Heart right ventricle (tissue), 16 donors: ENCODE data around the gene PDE7B. TPM values are rescaled to one million over a fixed set of nuclear protein-coding genes. Genes with fewer than 3 reads are reported as not detected.

Experiments
- ATAC-seq, 8 donors: fragments of 200-7000 bp; cut with Tn5 transposase; one replicate each; pipeline ENCODE4 v1.9.1; 2020; ENCODE audit warnings: mild to moderate bottlenecking in 8 of 8, moderate library complexity in 8 of 8, moderate number of reproducible peaks in 1 of 8
- DNase-seq, 2 donors: peaks; one replicate each; pipeline ENCODE4 v3.0.0-alpha.2; 2020
- H3K27ac ChIP-seq, 10 donors: fragments of 200-600 bp; sonication (generic) in 2 of 10; one replicate each; pipeline versions ENCODE4 v1.5.0 to v1.8.0; 2020 to 2022; ENCODE audit warnings: mild to moderate bottlenecking in 3 of 10
- H3K27me3 ChIP-seq, 7 donors: fragments of 200-600 bp; one replicate each; pipeline ENCODE4 v1.8.0; 2021 to 2022; ENCODE audit warnings: mild to moderate bottlenecking in 2 of 7
- H3K36me3 ChIP-seq, 9 donors: fragments of 200-600 bp; sonication (generic) in 1 of 9; one replicate each; pipeline versions ENCODE4 v1.5.0 to v1.8.0; 2020 to 2022; ENCODE audit warnings: mild to moderate bottlenecking in 2 of 9
- H3K4me1 ChIP-seq, 9 donors: fragments of 200-600 bp; sonication (generic) in 1 of 9; one replicate each; pipeline versions ENCODE4 v1.5.0 to v1.8.0; 2020 to 2022; ENCODE audit warnings: mild to moderate bottlenecking in 4 of 9
- H3K4me3 ChIP-seq, 10 donors: fragments of 200-600 bp; sonication (generic) in 2 of 10; one replicate each; pipeline versions ENCODE4 v1.5.0 to v1.8.0; 2020 to 2022; ENCODE audit warnings: mild to moderate bottlenecking in 7 of 10, moderate library complexity in 2 of 10
- H3K9me3 ChIP-seq, 11 donors: fragments of 200-600 bp in 10 of 11; sonication (generic) in 2 of 11; one replicate each; pipeline versions ENCODE4 v1.5.0 to v1.8.0; 2013 to 2022; ENCODE audit warnings: mild to moderate bottlenecking in 2 of 11, control low read depth in 1 of 11, moderate library complexity in 1 of 11
- CTCF ChIP-seq, 9 donors: fragments of 200-600 bp; sonication (generic) in 2 of 9; IDR thresholded peaks; one replicate each; pipeline versions ENCODE4 v1.5.0 to v1.8.0; 2021 to 2022; ENCODE audit warnings: antibody characterized with exemption in 9 of 9, mild to moderate bottlenecking in 5 of 9, moderate library complexity in 1 of 9
- WGBS, 2 donors: extraction: QIAGEN DNeasy Blood & Tissue Kit; methylation state at CpG; one replicate each; pipeline ENCODE4 v1.1.7; 2013; ENCODE audit warnings: inconsistent platforms in 1 of 2; 5-methylcytosine and 5-hydroxymethylcytosine counted together
- intact Hi-C, 10 donors: fragments of 100-400 bp; cut with DNase I; formaldehyde crosslinking; loops; one replicate each; pipeline versions ENCODE4 v1.11.1 to v1.14.2; 2022
- polyA plus RNA-seq, 2 donors: library from polyadenylated mRNA; stranded (reverse); fragments of 200-250 nt; gene quantifications; one replicate each; pipeline ENCODE4 v1.2.3, GENCODE V29; 2013
- total RNA-seq, 10 donors: library from RNA; stranded (reverse); fragmentation: NEBNext Ultra II Directional in 3 of 10; extraction: Animal tissue kit (Norgen Biotek cat#: 25700) in 3 of 10; gene quantifications; one replicate each; pipeline versions ENCODE4 v1.2.1 to v1.2.4, GENCODE V29; 2021 to 2023
- donor health status: Arrhythmogenic right ventricular cardiomyopathy.
- donor health status: ischemic (EF 13 %, LVEDD 7.1; RV severe dilation, severe dysfunction).
- donor health status: healthy with polysubstance abuse.
- donor health status: DM: no; HTN: yes; CAD: no.
- donor health status: DM: no; HTN: no; CAD: no.
- donor health status: ischemic (EF 25% LVEDD 6.9; RV normal size, moderate dysfunction).
- donor health status: ischemic (EF 25% LVEDD 5.7; RV mildly dilated, moderate dysfunction).
- donor health status: healthy.
- donor health status: DM: yes; HTN: yes; CAD: no.
- donor health status: Ischemic cardiomyopathy.
- donor health status: ischemic (EF 35%, LVEDD 5.7; RV mildly dilated, moderate dysfunction).
- donor health status: nonischemic (EF 11% LVEDD 7.7; RV severe dilation, severe dysfunction).
- donor health status: DM: yes; HTN: yes; CAD: no.
- donor health status: PGD.
- donor health status: ischemic (EF 29% LVEDD 5.4; RV normal size, mild dysfunction).
- donor health status: nonischemic (EF 23%, LVEDD 6.1; RV moderate dilation, normal function).

Gene PDE7B
- total and polyA plus RNA-seq, 12 donors, result 3.7 to 19.6 (median 10.8) TPM

- Histone ChIP-seq H3K9me3 (peaks cover 0 to 10% (median 0%) of the 10 kb centered on the region in 11 donors), H3K27me3 (no peaks in the 10 kb centered on the region), H3K4me3 (no peak overlapping the region), H3K36me3 (peaks cover 0 to 86% (median 4%) of the 10 kb centered on the region in 9 donors), H3K4me1 (peaks cover 0 to 46% (median 18%) of the 10 kb centered on the region in 9 donors), H3K27ac (peak overlapping the region in 9 of 10 donors; percentile 0 to 60 (median 31))
- DNase-seq, result peak; percentile 58 to 73
- intact Hi-C loops, result loop anchor here in 3 of 10 donors (5.0 to 10.0 kb wide), 2 partner anchors 121 to 124 kb away; no protein-coding TSS in a partner anchor
- peak; percentile 70 to 94 (median 90) for ATAC-seq
- TF ChIP-seq CTCF (IDR thresholded peaks at IDR 0.05), result peak in 6 of 9 donors; percentile 18 to 69 (median 39)
- WGBS, 2 donors, result 29 to 32% methylated on average over 4 of the region's 4 CpGs
Measured at GRCh38 chr6:136158387-136158821, 306.9 kb downstream of the PDE7B start.

GRCh38 chr6:136158971-136159370 lies 307.5 kb downstream of the PDE7B start:
- peaks cover 0 to 87% (median 4%) of the 10 kb centered on the region in 9 donors for H3K36me3 ChIP-seq
- peaks cover 0 to 10% (median 0%) of the 10 kb centered on the region in 11 donors for H3K9me3 ChIP-seq
- TF ChIP-seq CTCF (IDR thresholded peaks at IDR 0.05), result no peak

GRCh38 chr6:136160250-136160649 lies 308.7 kb downstream of the PDE7B start:
- Histone ChIP-seq H3K9me3 (peaks cover 0 to 10% (median 0%) of the 10 kb centered on the region in 11 donors), H3K4me3 (no peak overlapping the region), H3K27ac (peak overlapping the region in 5 of 10 donors; percentile 6 to 60 (median 50)), H3K27me3 (no peaks in the 10 kb centered on the region), H3K36me3 (peaks cover 0 to 87% (median 4%) of the 10 kb centered on the region in 9 donors), H3K4me1 (peaks cover 0 to 36% (median 11%) of the 10 kb centered on the region in 9 donors)
- no peak for TF ChIP-seq CTCF (IDR thresholded peaks at IDR 0.05)
- intact Hi-C loops, result no loop called here
- DNase-seq (no peak), ATAC-seq (no peak)
- 89 to 95% methylated on average over 4 of the region's 4 CpGs for WGBS, 2 donors

More at GRCh38 chr6:136158971-136159370, 307.5 kb downstream of the PDE7B start:
- intact Hi-C loops, result loop anchor here in 3 of 10 donors (5.0 to 10.0 kb wide), 2 partner anchors 122 to 124 kb away; no protein-coding TSS in a partner anchor
- H3K4me1 ChIP-seq, result peaks cover 0 to 40% (median 12%) of the 10 kb centered on the region in 9 donors
- H3K27ac ChIP-seq, result peak overlapping the region in 8 of 10 donors; percentile 0 to 60 (median 34)
- no peaks in the 10 kb centered on the region for H3K27me3 ChIP-seq
- DNase-seq (no peak), ATAC-seq (no peak)
- 72 to 77% methylated on average over 2 of the region's 2 CpGs for WGBS, 2 donors
- no peak overlapping the region for H3K4me3 ChIP-seq

GRCh38 chr6:136161950-136162349 lies 310.4 kb downstream of the PDE7B start:
- H3K27me3 ChIP-seq, result no peaks in the 10 kb centered on the region
- peak overlapping the region in 9 of 10 donors; percentile 7 to 65 (median 49) for H3K27ac ChIP-seq
- 47 to 64% methylated on average over 3 of the region's 3 CpGs for WGBS, 2 donors
- peaks cover 0 to 89% (median 4%) of the 10 kb centered on the region in 9 donors for H3K36me3 ChIP-seq
- DNase-seq (no peak), ATAC-seq (peak in 6 of 8 donors; percentile 15 to 78 (median 64))
- H3K4me1 ChIP-seq, result peaks cover 0 to 36% (median 11%) of the 10 kb centered on the region in 9 donors
- H3K4me3 ChIP-seq, result no peak overlapping the region
- no peak for TF ChIP-seq CTCF (IDR thresholded peaks at IDR 0.05)
- peaks cover 0 to 10% (median 0%) of the 10 kb centered on the region in 11 donors for H3K9me3 ChIP-seq
- intact Hi-C loops, result no loop called here
